ENCODE measurements around the gene MMP24. TPM values are rescaled to one million over a fixed set of nuclear protein-coding genes. Genes with fewer than 3 reads are reported as not detected.
"Not testable (repeated sequence)": the region's sequence is repeated elsewhere in the genome, so short reads cannot be mapped to it uniquely, and the experiment has no call there.

The MMP24 gene
- total and polyA plus RNA-seq, 2 of the 13 experiments (the other 11 are each of a cell fraction or from before 2014, with no cell fraction given), result 0.29 to 0.35 TPM

DNA sequence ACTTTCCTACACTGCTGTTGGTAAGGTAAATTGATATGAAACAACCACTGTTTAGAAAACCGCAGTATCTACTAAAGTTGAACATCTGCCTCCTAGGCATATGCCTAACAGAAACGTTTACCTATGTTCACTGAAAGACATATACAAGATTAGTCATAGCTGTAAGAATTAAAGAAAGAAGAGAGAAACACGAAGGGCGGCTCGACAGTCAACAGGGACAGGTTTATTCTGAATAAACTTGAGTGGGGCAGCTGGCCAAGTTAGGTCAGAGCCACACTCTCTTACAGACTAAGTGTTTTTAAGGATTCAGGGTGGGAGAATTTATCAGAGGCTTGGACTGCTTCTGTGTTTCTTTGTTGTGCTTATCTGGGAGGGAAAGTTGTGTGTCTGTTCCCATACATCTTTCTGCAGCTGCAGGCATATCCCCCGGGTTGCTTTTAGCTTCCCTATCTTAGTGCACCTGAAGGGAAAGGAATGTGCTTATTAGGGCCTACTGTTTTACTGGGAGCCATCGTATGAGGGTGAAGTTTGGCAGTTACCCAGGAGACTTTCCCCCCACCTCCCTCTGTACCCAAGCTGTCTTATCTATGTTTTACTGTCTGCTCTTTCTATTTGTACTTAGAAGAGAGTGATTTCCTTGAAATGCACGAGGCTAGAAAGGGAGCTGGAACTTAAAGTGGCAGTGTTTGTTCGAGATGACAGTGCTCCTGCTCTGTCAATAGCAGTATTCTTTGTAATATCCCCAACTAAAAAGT lies 34.2 kb upstream of the MMP24 start:
- TF ChIP-seq, protein P1, sequence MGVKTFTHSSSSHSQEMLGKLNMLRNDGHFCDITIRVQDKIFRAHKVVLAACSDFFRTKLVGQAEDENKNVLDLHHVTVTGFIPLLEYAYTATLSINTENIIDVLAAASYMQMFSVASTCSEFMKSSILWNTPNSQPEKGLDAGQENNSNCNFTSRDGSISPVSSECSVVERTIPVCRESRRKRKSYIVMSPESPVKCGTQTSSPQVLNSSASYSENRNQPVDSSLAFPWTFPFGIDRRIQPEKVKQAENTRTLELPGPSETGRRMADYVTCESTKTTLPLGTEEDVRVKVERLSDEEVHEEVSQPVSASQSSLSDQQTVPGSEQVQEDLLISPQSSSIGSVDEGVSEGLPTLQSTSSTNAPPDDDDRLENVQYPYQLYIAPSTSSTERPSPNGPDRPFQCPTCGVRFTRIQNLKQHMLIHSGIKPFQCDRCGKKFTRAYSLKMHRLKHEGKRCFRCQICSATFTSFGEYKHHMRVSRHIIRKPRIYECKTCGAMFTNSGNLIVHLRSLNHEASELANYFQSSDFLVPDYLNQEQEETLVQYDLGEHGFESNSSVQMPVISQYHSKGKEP (CRISPR knock-in tag; IDR thresholded peaks at IDR 0.05), result no peak
- TF ChIP-seq HOXD1 (CRISPR knock-in tag; IDR thresholded peaks at IDR 0.05), result no peak
- no peak for TF ChIP-seq SOX6 (IDR thresholded peaks at IDR 0.05)
- no peak for TF ChIP-seq SOX6 (CRISPR knock-in tag; IDR thresholded peaks at IDR 0.05)
- TF ChIP-seq REL (CRISPR knock-in tag; conservative IDR thresholded peaks at IDR 0.05), result no peak
- no peak for TF ChIP-seq ZNF225 (CRISPR knock-in tag; IDR thresholded peaks at IDR 0.05)
- TF ChIP-seq, protein P2, sequence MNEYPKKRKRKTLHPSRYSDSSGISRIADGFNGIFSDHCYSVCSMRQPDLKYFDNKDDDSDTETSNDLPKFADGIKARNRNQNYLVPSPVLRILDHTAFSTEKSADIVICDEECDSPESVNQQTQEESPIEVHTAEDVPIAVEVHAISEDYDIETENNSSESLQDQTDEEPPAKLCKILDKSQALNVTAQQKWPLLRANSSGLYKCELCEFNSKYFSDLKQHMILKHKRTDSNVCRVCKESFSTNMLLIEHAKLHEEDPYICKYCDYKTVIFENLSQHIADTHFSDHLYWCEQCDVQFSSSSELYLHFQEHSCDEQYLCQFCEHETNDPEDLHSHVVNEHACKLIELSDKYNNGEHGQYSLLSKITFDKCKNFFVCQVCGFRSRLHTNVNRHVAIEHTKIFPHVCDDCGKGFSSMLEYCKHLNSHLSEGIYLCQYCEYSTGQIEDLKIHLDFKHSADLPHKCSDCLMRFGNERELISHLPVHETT (CRISPR knock-in tag; conservative IDR thresholded peaks at IDR 0.05), result no peak
- TF ChIP-seq, protein P3, sequence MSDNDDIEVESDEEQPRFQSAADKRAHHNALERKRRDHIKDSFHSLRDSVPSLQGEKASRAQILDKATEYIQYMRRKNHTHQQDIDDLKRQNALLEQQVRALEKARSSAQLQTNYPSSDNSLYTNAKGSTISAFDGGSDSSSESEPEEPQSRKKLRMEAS (IDR thresholded peaks at IDR 0.05), result no peak
- peaks cover 2 to 4% of the 10 kb centered on the region in 2 experiments; a peak in 1 of 5 replicates for H3K27me3 ChIP-seq (ENCODE audit: control insufficient read depth in 1 of 2, insufficient read depth in 2 of 2, low read length in 2 of 2)
- ATAC-seq (no peak), FAIRE-seq (no peak), DNase-seq (ENCODE audit: low spot score) (no peak)
- in situ Hi-C loops (cut with HindIII; ENCODE audit: extremely low pct_ligation_motif_present, low pct_unique_long_range_greater_than_20kb), result no loop called here
- no peaks in the 10 kb centered on the region for H3K79me2 ChIP-seq (ENCODE audit: insufficient read depth, low read length)
- H4K20me1 ChIP-seq (ENCODE audit: insufficient read depth, low read length), result no peaks in the 10 kb centered on the region
- H3K4me1 ChIP-seq (ENCODE audit: insufficient read depth, low read length), result peaks cover 23% of the 10 kb centered on the region
- BruUV-seq (replicated peaks), result no TSS peak
- POLR2A ChIA-PET, result no interaction called here
- intact Hi-C loops (cut with micrococcal nuclease; ENCODE audit: unreplicated experiment), result no loop called here
- no peaks in the 10 kb centered on the region for H3K36me3 ChIP-seq (replicated peaks in 1 of 2; ENCODE audit: control insufficient read depth in 1 of 2, insufficient read depth in 2 of 2, low read length in 2 of 2)
- no peak overlapping the region for H3K9ac ChIP-seq (ENCODE audit: insufficient read depth, low read depth, low read length)
- 19% methylated on average over 9 of the region's 9 CpGs for WGBS (ENCODE audit: low lambda C conversion rate)
- H3K4me2 ChIP-seq (ENCODE audit: low read depth, low read length), result no peak overlapping the region
- CTCF ChIA-PET (ENCODE audit: low intra/inter-chr PET ratio, low total read pairs), result no interaction called here
- H3K9me3 ChIP-seq (ENCODE audit: low read length), result peaks cover 15% of the 10 kb centered on the region
- H2AFZ ChIP-seq (ENCODE audit: low read length), result no peak overlapping the region
- H3K27ac ChIP-seq (ENCODE audit: extremely low read length, insufficient read depth, low read length), result no peak overlapping the region
- no peak overlapping the region for H3K4me3 ChIP-seq (replicated peaks in 1 of 3; ENCODE audit: insufficient read depth in 1 of 3, low read depth in 2 of 3, low read length in 3 of 3)

DNA sequence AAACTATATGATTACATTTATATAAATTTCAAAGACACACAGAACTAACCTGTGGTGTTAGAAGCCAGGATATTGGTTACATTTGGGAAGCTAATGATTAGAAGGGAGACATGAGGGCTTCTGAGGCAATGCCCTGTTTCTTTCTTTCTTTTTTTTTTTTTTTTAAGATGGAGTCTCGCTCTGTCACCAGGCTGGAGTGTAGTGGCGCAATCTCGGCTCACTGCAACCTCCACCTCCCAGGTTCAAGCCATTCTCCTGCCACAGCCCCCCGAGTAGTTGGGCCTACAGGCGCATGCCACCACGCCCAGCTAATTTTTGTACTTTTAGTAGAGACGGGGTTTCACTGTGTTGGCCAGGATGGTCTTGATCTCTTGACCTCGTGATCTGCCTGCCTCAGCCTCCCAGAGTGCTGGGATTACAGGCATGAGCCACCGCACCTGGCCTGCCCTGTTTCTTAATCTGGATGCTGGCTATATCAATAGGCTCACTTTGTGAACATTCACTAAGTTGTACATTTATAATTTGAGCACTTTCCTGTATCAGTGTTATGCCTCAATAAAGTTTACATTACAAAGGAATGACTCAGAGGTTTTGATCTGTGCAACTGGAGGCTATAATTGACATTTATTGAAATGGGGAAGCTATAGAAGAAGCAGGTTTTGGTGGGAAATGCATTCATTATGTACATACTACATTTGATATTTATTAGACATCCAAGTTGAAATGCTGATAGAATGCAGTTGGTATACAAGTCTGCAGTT lies 33.3 kb upstream of the MMP24 start:
- H2AFZ ChIP-seq (ENCODE audit: low read length); H3K79me2 ChIP-seq (ENCODE audit: insufficient read depth, low read length); DNase-seq (ENCODE audit: low spot score); CTCF ChIA-PET (ENCODE audit: low intra/inter-chr PET ratio, low total read pairs); H3K27me3 ChIP-seq (ENCODE audit: control insufficient read depth in 1 of 2, insufficient read depth in 2 of 2, low read length in 2 of 2); ATAC-seq; H3K9ac ChIP-seq (ENCODE audit: insufficient read depth, low read depth, low read length); in situ Hi-C loops (cut with HindIII; ENCODE audit: extremely low pct_ligation_motif_present, low pct_unique_long_range_greater_than_20kb); H4K20me1 ChIP-seq (ENCODE audit: insufficient read depth, low read length); FAIRE-seq; H3K4me3 ChIP-seq (replicated peaks in 1 of 3; ENCODE audit: insufficient read depth in 1 of 3, low read depth in 2 of 3, low read length in 3 of 3); H3K36me3 ChIP-seq (replicated peaks in 1 of 2; ENCODE audit: control insufficient read depth in 1 of 2, insufficient read depth in 2 of 2, low read length in 2 of 2); BruUV-seq (replicated peaks); POLR2A ChIA-PET; intact Hi-C loops (cut with micrococcal nuclease; ENCODE audit: unreplicated experiment); H3K4me2 ChIP-seq (ENCODE audit: low read depth, low read length); H3K27ac ChIP-seq (ENCODE audit: extremely low read length, insufficient read depth, low read length): not testable (repeated sequence)
- Histone ChIP-seq H3K9me3 (ENCODE audit: low read length) (peaks cover 15% of the 10 kb centered on the region), H3K4me1 (ENCODE audit: insufficient read depth, low read length) (peaks cover 23% of the 10 kb centered on the region)
- 47% methylated on average over 9 of the region's 9 CpGs for WGBS (ENCODE audit: low lambda C conversion rate)

Data from HepG2 (cell line).